CMK (cell line): ENCODE measurements around the gene STOM.
"Not testable (repeated sequence)": the region's sequence is repeated elsewhere in the genome, so short reads cannot be mapped to it uniquely, and the experiment has no call there.

Experiments
- DNase-seq: peaks from one replicate; pipeline ENCODE4 v3.0.0-alpha.2; 2010; ENCODE audit warnings: low read depth

Gene STOM

GRCh38 chr9:121300283-121301119 is 69.5 kb downstream of the STOM start:
- no peak for DNase-seq

- DNase-seq: no peak
These were observed 70.4 kb downstream of the STOM start for GRCh38 chr9:121299467-121300282.

- DNase-seq: no peak
These were observed 71.2 kb downstream of the STOM start for GRCh38 chr9:121298689-121299466.

- DNase-seq: no peak
These were observed 72.0 kb downstream of the STOM start for GRCh38 chr9:121298016-121298538.

GRCh38 chr9:121297389-121297788 is 72.7 kb downstream of the STOM start:
- no peak for DNase-seq

GRCh38 chr9:121296213-121297127 is 73.6 kb downstream of the STOM start:
- no peak for DNase-seq

GRCh38 chr9:121295662-121296191 is 74.3 kb downstream of the STOM start:
- no peak for DNase-seq

GRCh38 chr9:121294866-121295661 is 75.0 kb downstream of the STOM start:
- DNase-seq: no peak

- no peak for DNase-seq
These were observed 75.8 kb downstream of the STOM start for GRCh38 chr9:121294151-121294743.

- no peak for DNase-seq
These were observed 77.2 kb downstream of the STOM start for GRCh38 chr9:121292801-121293241.

GRCh38 chr9:121292051-121292450 is 78.0 kb downstream of the STOM start:
- DNase-seq: no peak

- not testable (repeated sequence) for DNase-seq
These were observed 78.5 kb downstream of the STOM start for GRCh38 chr9:121291536-121291935.

GRCh38 chr9:121289772-121290370 is 80.2 kb downstream of the STOM start:
- DNase-seq: no peak

GRCh38 chr9:121289026-121289771 is 80.9 kb downstream of the STOM start:
- DNase-seq: no peak
